ENCODE data around the gene FZR1. TPM values are rescaled to one million over a fixed set of nuclear protein-coding genes. Genes with fewer than 3 reads are reported as not detected.

FZR1 gene
- total RNA-seq, 2 donors from 2014 or later: 32.2 to 64.9 TPM

GRCh38 chr19:3585301-3586126, 79.4 kb downstream of the FZR1 start, which contains the start of gene GIPC3:
Gene GIPC3 (plus strand): TSS chr19:3585478. CDS start chr19:3585598, 120 bp downstream.
- Histone ChIP-seq H3K4me1 (replicated peaks) (no peaks in the 10 kb centered on the region), H3K27ac (no peak within 1 kb of the TSS), H3K36me3 (no peaks in the 10 kb centered on the region), H3K9me3 (no peaks in the 10 kb centered on the region), H3K27me3 (replicated peaks; ENCODE audit: insufficient read depth) (no peaks in the 10 kb centered on the region), H3K4me3 (peak within 1 kb of the TSS; percentile 12 to 21)
- DNase-seq (ENCODE audit: low spot score): no peak
- TF ChIP-seq POLR2AphosphoS5 (IDR thresholded peaks at IDR 0.05) (no peak), POLR2A (IDR thresholded peaks at IDR 0.05) (no peak), CTCF (IDR thresholded peaks at IDR 0.05) (no peak)
- 3% methylated on average over 42 of the region's 84 CpGs for WGBS
- intact Hi-C loops (cut with DNase I): no loop called here

- no peaks in the 10 kb centered on the region for H3K36me3 ChIP-seq
- no peak overlapping the region for H3K27ac ChIP-seq
- H3K4me3 ChIP-seq: peak overlapping the region; percentile 12 to 21
- intact Hi-C loops (cut with DNase I): no loop called here
- TF ChIP-seq CTCF (IDR thresholded peaks at IDR 0.05) (peak in 1 of 4 experiments; percentile 25), POLR2A (IDR thresholded peaks at IDR 0.05) (no peak)
- no peaks in the 10 kb centered on the region for H3K27me3 ChIP-seq (replicated peaks; ENCODE audit: insufficient read depth)
- WGBS: 29% methylated on average over 16 of the region's 16 CpGs
- no peaks in the 10 kb centered on the region for H3K4me1 ChIP-seq (replicated peaks)
- H3K9me3 ChIP-seq: no peaks in the 10 kb centered on the region
- no peak for DNase-seq (ENCODE audit: low spot score)
These were observed 80.1 kb downstream of the FZR1 start for GRCh38 chr19:3586127-3586626.

- Histone ChIP-seq H3K27me3 (replicated peaks; ENCODE audit: insufficient read depth) (no peaks in the 10 kb centered on the region), H3K27ac (no peak overlapping the region), H3K9me3 (no peaks in the 10 kb centered on the region), H3K36me3 (no peaks in the 10 kb centered on the region), H3K4me1 (replicated peaks) (no peaks in the 10 kb centered on the region), H3K4me3 (no peak overlapping the region)
- 55% methylated on average over 26 of the region's 31 CpGs for WGBS
- TF ChIP-seq POLR2AphosphoS5 (IDR thresholded peaks at IDR 0.05): no peak
- no peak for TF ChIP-seq CTCF (IDR thresholded peaks at IDR 0.05)
- TF ChIP-seq POLR2A (IDR thresholded peaks at IDR 0.05): no peak
- intact Hi-C loops (cut with DNase I): no loop called here
- DNase-seq (ENCODE audit: low spot score): no peak
These were observed 80.7 kb downstream of the FZR1 start for GRCh38 chr19:3586707-3587346.

Small RNA genes lying within 50 kb of the gene (small RNA-seq; reads per million reads assigned to genes)
- 0 reads per million in 2 donors for gene AC005786.1
- gene RF00212: 0 reads per million in 2 donors

Other genes starting within 250 kb of the FZR1 start
- gene NFIC, start 139.7 kb upstream of the FZR1 start, total RNA-seq: 100 to 1,000 TPM; 160 to 168 TPM
- 1 to 10 TPM in 1 of 2 donors, under 1 TPM in 1; 0.32 to 1.6 TPM for gene SMIM24, start 25.8 kb upstream of the FZR1 start, total RNA-seq
- 1 to 10 TPM in 1 of 2 donors, not detected in 1; 1.7 TPM for gene SMIM44, start 22.9 kb upstream of the FZR1 start, total RNA-seq
- 10 to 100 TPM; 26.1 to 26.9 TPM for gene DOHH, start 5.6 kb upstream of the FZR1 start, total RNA-seq
- 1 to 10 TPM in 1 of 2 donors, under 1 TPM in 1; 0.41 to 5.3 TPM for gene TEKTIP1, start 32.9 kb downstream of the FZR1 start, total RNA-seq
- 10 to 100 TPM; 60.5 to 86.1 TPM for gene MFSD12, start 51.3 kb downstream of the FZR1 start, total RNA-seq
- gene HMG20B, start 66.6 kb downstream of the FZR1 start, total RNA-seq: 100 to 1,000 TPM; 184 to 369 TPM
- 1 to 10 TPM in 1 of 2 donors, under 1 TPM in 1; 0.36 to 1.9 TPM for gene GIPC3, start 79.2 kb downstream of the FZR1 start, total RNA-seq
- gene TBXA2R, start 100.6 kb downstream of the FZR1 start, total RNA-seq: 1 to 10 TPM; 1.1 to 4.0 TPM
- gene CACTIN, start 120.5 kb downstream of the FZR1 start, total RNA-seq: 10 to 100 TPM; 38.2 to 52.8 TPM
- gene PIP5K1C, start 194.2 kb downstream of the FZR1 start, total RNA-seq: 10 to 100 TPM; 34.3 to 75.5 TPM
- 10 to 100 TPM; 14.6 to 17.8 TPM for gene TJP3, start 202.1 kb downstream of the FZR1 start, total RNA-seq

Measured in prostate gland (tissue), 2 donors.